A549 treated with Hydrocortisone at 1 μM for 4 hours (cell line): ENCODE results near the gene FGF18. TPM values are rescaled to one million over a fixed set of nuclear protein-coding genes. Genes with fewer than 3 reads are reported as not detected.

Experiments used
- total RNA-seq: library from RNA; stranded (reverse); fragments of 200-300 nt; extraction: Qiagen RNA extraction; gene quantifications from 5 replicates; pipeline ENCODE4 v1.2.3, GENCODE V29; 2022

Gene FGF18
- 1.9 to 2.5 TPM (median 2.3 TPM) in 5 replicates for total RNA-seq

DNA sequence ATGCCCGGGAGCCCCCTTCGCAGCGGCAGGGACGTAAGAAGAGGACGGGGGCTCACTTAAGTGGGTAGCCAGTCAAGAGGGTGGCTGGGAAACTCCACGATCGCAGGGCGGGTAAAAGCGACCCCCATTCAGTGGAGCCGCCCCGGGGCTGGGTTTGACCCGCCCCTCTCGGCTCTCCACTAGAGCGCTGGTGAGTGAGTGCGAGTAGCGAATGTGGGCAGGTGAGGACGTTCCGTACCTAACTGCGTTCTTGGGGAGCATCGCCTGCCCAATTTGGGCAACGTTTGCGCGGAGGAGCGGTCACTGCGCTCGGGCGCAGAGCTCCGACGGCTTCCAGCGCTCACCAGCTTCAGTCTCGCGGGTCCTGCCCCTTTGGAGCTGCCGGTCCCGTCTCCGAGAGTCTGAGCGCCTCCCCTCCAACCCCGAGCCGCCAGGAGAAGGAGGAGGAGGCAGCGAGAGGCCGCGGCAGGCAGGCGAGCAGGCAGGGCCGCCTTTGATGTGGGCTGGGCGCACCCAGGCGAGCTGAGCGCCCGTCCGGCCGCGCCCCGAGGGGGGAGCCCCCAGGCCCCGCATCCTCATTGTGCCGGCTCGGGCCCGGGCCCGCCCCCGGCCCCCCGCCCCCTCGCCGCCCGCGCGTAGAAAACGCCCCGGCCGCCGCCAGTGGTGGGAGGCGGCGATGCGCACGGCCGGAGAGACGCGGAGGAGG lies at the start of gene FGF18:
Gene FGF18 (plus strand): TSS at position 666 of the 706 bp plus-strand sequence. CDS start 553 bp downstream, outside the sequence.

DNA sequence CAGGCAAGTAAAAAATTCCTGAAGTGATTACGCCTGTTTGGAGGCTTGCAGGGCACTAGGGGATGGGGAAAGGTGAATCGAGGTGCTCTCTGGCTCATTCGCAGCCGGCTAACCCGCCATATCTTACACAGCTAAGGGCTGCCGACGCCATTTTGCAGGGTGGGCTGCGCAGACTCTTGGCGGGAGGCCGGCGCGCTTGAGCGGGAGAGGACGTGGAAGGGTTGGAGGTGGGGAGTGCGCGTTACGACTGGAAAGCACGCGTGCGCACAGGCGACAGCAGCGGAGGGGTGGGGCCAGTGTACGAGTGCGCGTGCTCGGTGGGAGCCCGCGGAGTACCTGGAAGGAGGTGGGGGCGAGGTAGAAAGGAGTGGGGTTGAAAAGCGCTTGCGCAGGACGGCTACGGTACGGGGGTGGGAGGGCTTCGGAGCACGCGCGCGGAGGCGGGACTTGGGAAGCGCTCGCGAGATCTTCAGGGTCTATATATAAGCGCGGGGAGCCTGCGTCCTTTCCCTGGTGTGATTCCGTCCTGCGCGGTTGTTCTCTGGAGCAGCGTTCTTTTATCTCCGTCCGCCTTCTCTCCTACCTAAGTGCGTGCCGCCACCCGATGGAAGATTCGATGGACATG lies 32.0 kb upstream of the FGF18 start, which contains the start of gene NPM1:
Gene NPM1 (plus strand): TSS at position 505 of the 625 bp plus-strand sequence. CDS start 100 bp downstream, at position 605.

Other genes starting within 250 kb of the FGF18 start
- gene TLX3, start 110.4 kb upstream of the FGF18 start, total RNA-seq, result not detected in 5 replicates
- 3,179 to 4,139 TPM (median 3,389 TPM) in 5 replicates for gene NPM1, start 31.8 kb upstream of the FGF18 start, total RNA-seq